ENCODE measurements around the gene NRGN.

DNA sequence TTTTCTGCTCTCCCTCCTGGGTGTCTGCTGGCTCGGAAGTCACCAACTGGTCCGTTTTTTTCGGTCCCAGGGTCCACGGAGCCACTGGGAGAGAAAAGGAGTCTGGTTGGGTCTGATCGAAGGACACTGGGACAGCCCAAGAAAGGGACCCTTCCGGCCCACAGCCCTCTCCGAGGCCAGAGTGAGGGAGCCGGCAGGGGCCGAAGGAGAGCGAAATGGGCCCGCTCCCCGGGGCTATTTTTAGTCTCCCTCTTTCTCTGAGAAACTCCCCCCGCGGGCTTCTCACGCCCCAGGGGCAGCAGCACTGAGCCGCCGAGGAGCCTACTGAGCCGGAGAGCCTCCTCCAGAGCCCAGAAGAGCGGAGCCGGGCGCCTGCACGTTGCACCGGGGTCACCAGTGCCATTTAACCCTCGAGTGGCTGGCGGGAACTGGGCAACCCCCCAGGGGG, 20.5 kb downstream of the NRGN start:
- TF ChIP-seq EP300 (IDR thresholded peaks at IDR 0.05): no peak
- TF ChIP-seq, protein P1, sequence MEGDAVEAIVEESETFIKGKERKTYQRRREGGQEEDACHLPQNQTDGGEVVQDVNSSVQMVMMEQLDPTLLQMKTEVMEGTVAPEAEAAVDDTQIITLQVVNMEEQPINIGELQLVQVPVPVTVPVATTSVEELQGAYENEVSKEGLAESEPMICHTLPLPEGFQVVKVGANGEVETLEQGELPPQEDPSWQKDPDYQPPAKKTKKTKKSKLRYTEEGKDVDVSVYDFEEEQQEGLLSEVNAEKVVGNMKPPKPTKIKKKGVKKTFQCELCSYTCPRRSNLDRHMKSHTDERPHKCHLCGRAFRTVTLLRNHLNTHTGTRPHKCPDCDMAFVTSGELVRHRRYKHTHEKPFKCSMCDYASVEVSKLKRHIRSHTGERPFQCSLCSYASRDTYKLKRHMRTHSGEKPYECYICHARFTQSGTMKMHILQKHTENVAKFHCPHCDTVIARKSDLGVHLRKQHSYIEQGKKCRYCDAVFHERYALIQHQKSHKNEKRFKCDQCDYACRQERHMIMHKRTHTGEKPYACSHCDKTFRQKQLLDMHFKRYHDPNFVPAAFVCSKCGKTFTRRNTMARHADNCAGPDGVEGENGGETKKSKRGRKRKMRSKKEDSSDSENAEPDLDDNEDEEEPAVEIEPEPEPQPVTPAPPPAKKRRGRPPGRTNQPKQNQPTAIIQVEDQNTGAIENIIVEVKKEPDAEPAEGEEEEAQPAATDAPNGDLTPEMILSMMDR (IDR thresholded peaks at IDR 0.05): no peak
- TF ChIP-seq POLR2AphosphoS5 (IDR thresholded peaks at IDR 0.05): no peak
- TF ChIP-seq POLR2A (IDR thresholded peaks at IDR 0.05): no peak

Measured in gastroesophageal sphincter (tissue), 3 donors.